ENCODE measurements around the gene TCL1A.

GRCh38 chr14:95681153-95681552 lies 32.8 kb downstream of the TCL1A start:
- TF ChIP-seq CTCF (IDR thresholded peaks at IDR 0.05): no peak
- TF ChIP-seq POLR2A (IDR thresholded peaks at IDR 0.05): no peak
